ENCODE measurements around the gene FPR3.

GRCh38 chr19:51749979-51750378 is 45.0 kb upstream of the FPR3 start:
- TF ChIP-seq CTCF (conservative IDR thresholded peaks at IDR 0.05 in 1 of 2, IDR thresholded peaks at IDR 0.05 in 1 of 2; ENCODE audit: low read depth in 1 of 2, low read length in 2 of 2): no peak
- no peak for TF ChIP-seq EZH2 (IDR thresholded peaks at IDR 0.05; ENCODE audit: low read length, missing control alignments)
